K562 (cell line): ENCODE data around the gene KLC1. TPM values are rescaled to one million over a fixed set of nuclear protein-coding genes. Genes with fewer than 3 reads are reported as not detected.
A peak's percentile ranks its signal among the peaks of the same experiment; 100 is the strongest.

Experiments used
- BCOR ChIP-seq: fragments of 450-650 bp; IDR thresholded peaks from 2 replicates; pipeline ENCODE4 v1.6.1; 2016
- DMBX1 ChIP-seq: fragments of 250-450 bp; sonication (Bioruptor Pico); IDR thresholded peaks from 2 replicates; pipeline ENCODE4 v1.8.0; 2022; ENCODE audit warnings: inconsistent platforms, mild to moderate bottlenecking, moderate library complexity, borderline replicate concordance
- HIVEP1 ChIP-seq: fragments of 250-450 bp; sonication (Bioruptor Pico); IDR thresholded peaks from 2 replicates; pipeline ENCODE4 v1.4.0; 2020; ENCODE audit warnings: mild to moderate bottlenecking
- JUNB ChIP-seq: fragments of 450-650 bp; formaldehyde crosslinking; conservative IDR thresholded peaks from 2 replicates; pipeline ENCODE4 v1.4.0; 2020; ENCODE audit warnings: mild to moderate bottlenecking
- MCM5 ChIP-seq: fragments of 450-650 bp; IDR thresholded peaks from 2 replicates; pipeline ENCODE4 v1.6.1; 2016; ENCODE audit warnings: low read depth
- MTF1 ChIP-seq: fragments of 250-450 bp; sonication (Bioruptor Pico); IDR thresholded peaks from 2 replicates; pipeline ENCODE4 v1.9.0; 2021; ENCODE audit warnings: moderate library complexity, mild to moderate bottlenecking, inconsistent platforms, borderline replicate concordance
- NELFE ChIP-seq: IDR thresholded peaks from 2 replicates; pipeline ENCODE4 v1.6.1; 2011; ENCODE audit warnings: mild to moderate bottlenecking; ENCODE audit not compliant: insufficient read depth, insufficient read length
- RCOR1 ChIP-seq, 2 experiments: IDR thresholded peaks; 2 replicates each; pipeline ENCODE4 v1.6.1; 2012; ENCODE audit warnings: low read depth in 2 of 2, low read length in 2 of 2, borderline replicate concordance in 1 of 2, improper control_type of control experiment in 1 of 2
- SRSF9 ChIP-seq: fragments of 200-400 bp; formaldehyde crosslinking; IDR thresholded peaks from 2 replicates; pipeline ENCODE4 v1.6.1; 2017; ENCODE audit warnings: low read depth, low read length, borderline replicate concordance
- TAF1 ChIP-seq: IDR thresholded peaks from 2 replicates; pipeline ENCODE4 v1.6.1; 2011; ENCODE audit warnings: mild to moderate bottlenecking, low read length, moderate library complexity; ENCODE audit not compliant: insufficient read depth, control insufficient read depth, severe bottlenecking; ENCODE audit errors: extremely low read depth
- U2AF2 ChIP-seq: fragments of 200-400 bp; formaldehyde crosslinking; optimal IDR thresholded peaks from 2 replicates; pipeline ENCODE3; 2017; ENCODE audit warnings: low read depth, mild to moderate bottlenecking, low read length
- XRCC5 ChIP-seq: fragments of 200-400 bp; formaldehyde crosslinking; IDR thresholded peaks from 2 replicates; pipeline ENCODE4 v1.6.1; 2017; ENCODE audit warnings: low read depth, mild to moderate bottlenecking, low read length
- ZBTB1 ChIP-seq: sonication (generic); formaldehyde crosslinking; IDR thresholded peaks from 2 replicates; pipeline ENCODE4 v1.8.1; 2023; ENCODE audit warnings: missing genetic modification reagents, low read depth, mild to moderate bottlenecking, borderline replicate concordance
- ZBTB7A ChIP-seq: IDR thresholded peaks from 2 replicates; pipeline ENCODE4 v1.6.1; 2011; ENCODE audit warnings: low read depth, mild to moderate bottlenecking, low read length, moderate library complexity, borderline replicate concordance; ENCODE audit not compliant: control insufficient read depth
- ZFP36 ChIP-seq: fragments of 150-350 bp; IDR thresholded peaks from 2 replicates; pipeline ENCODE4 v1.6.1; 2018; ENCODE audit warnings: low read length, low read depth; ENCODE audit not compliant: partially characterized antibody
- ZFX ChIP-seq: sonication (generic); formaldehyde crosslinking; IDR thresholded peaks from 2 replicates; pipeline ENCODE4 v1.8.0; 2022; ENCODE audit warnings: mild to moderate bottlenecking, missing genetic modification reagents, moderate library complexity
- ZNF644 ChIP-seq: fragments of 200-800 bp; sonication (Bioruptor generic); IDR thresholded peaks from 2 replicates; pipeline ENCODE4 v1.6.1; 2016; ENCODE audit warnings: low read depth, missing genetic modification characterization, missing compliant biosample characterization
- polyA plus RNA-seq, 8 experiments: library from polyadenylated mRNA; depleted of rRNA in 4 of 8; stranded (reverse) in 5 of 8; unstranded in 3 of 8; fragments of >200 nt; fragmentation: Nextera tagmentation in 2 of 8; fragmentation: Illumina TruSeq in 1 of 8; extraction: Ambion mirVana in 2 of 8; extraction: Trizol in 1 of 8; gene quantifications; 2 replicates each; pipeline versions ENCODE4 v1.2.1 to v1.2.3, GENCODE V29; 2011 to 2014; ENCODE audit warnings: inconsistent platforms in 1 of 8, missing spikeins in 1 of 8
- total RNA-seq, 7 experiments: library from RNA; depleted of rRNA in 6 of 7; stranded (reverse); fragments of >200 nt in 6 of 7; fragmentation: Illumina TruSeq in 2 of 7; extraction: Trizol in 2 of 7; gene quantifications; 2 replicates each; pipeline versions ENCODE4 v1.2.1 to v1.2.3, GENCODE V29; 2011 to 2021; ENCODE audit warnings: low replicate concordance in 1 of 7
- TF ChIP-seq, protein P1 (sequence below): fragments of 250-450 bp; sonication (Bioruptor Pico); IDR thresholded peaks from 2 replicates; pipeline ENCODE4 v1.8.0; 2022; ENCODE audit warnings: inconsistent platforms, mild to moderate bottlenecking, moderate library complexity, borderline replicate concordance
- TF ChIP-seq, protein P2 (sequence below), 2 experiments: fragments of 150-350 bp in 1 of 2; IDR thresholded peaks; 2 replicates each; pipeline ENCODE4 v1.6.1; 2012 to 2016; ENCODE audit warnings: low read depth in 2 of 2, low read length in 2 of 2, mild to moderate bottlenecking in 1 of 2, moderate library complexity in 1 of 2
- TF ChIP-seq, protein P3 (sequence below): sonication (generic); formaldehyde crosslinking; IDR thresholded peaks from 2 replicates; pipeline ENCODE4 v1.8.1; 2023; ENCODE audit warnings: mild to moderate bottlenecking, missing genetic modification reagents

The KLC1 gene
- total and polyA plus RNA-seq, 9 of the 15 experiments (the other 6 are each of a cell fraction or from before 2014, with no cell fraction given): 4.9 to 134 (median 54.8) TPM

DNA sequence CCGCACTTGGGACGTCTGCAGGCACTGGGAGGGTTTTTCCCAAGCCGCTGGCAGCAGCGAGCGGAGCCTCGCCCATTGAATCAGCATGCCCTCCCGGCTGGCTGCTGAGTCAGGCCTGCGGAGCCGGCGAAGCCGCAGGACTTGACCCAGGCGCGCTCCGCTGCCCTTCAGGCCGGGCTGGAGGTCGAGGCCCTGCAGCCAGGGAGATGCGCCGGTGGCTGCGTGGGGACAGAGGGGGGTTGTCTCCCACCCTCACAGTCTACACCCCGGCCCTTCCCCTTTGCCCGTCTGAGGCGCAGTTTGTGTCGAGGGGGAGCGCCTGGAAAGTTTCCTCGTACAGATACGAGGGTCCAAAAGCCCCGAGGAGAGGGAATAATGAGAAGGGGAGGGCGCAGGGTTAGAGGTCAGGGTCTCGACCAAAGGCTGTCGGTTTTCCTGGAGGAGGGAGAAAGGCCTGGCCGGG, 759 bp upstream of the KLC1 start (continued):
- TF ChIP-seq, protein P1, sequence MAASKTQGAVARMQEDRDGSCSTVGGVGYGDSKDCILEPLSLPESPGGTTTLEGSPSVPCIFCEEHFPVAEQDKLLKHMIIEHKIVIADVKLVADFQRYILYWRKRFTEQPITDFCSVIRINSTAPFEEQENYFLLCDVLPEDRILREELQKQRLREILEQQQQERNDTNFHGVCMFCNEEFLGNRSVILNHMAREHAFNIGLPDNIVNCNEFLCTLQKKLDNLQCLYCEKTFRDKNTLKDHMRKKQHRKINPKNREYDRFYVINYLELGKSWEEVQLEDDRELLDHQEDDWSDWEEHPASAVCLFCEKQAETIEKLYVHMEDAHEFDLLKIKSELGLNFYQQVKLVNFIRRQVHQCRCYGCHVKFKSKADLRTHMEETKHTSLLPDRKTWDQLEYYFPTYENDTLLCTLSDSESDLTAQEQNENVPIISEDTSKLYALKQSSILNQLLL (CRISPR knock-in tag): no peak
- peak; percentile 70 for TF ChIP-seq ZNF644 (tag)
- TF ChIP-seq, protein P2, sequence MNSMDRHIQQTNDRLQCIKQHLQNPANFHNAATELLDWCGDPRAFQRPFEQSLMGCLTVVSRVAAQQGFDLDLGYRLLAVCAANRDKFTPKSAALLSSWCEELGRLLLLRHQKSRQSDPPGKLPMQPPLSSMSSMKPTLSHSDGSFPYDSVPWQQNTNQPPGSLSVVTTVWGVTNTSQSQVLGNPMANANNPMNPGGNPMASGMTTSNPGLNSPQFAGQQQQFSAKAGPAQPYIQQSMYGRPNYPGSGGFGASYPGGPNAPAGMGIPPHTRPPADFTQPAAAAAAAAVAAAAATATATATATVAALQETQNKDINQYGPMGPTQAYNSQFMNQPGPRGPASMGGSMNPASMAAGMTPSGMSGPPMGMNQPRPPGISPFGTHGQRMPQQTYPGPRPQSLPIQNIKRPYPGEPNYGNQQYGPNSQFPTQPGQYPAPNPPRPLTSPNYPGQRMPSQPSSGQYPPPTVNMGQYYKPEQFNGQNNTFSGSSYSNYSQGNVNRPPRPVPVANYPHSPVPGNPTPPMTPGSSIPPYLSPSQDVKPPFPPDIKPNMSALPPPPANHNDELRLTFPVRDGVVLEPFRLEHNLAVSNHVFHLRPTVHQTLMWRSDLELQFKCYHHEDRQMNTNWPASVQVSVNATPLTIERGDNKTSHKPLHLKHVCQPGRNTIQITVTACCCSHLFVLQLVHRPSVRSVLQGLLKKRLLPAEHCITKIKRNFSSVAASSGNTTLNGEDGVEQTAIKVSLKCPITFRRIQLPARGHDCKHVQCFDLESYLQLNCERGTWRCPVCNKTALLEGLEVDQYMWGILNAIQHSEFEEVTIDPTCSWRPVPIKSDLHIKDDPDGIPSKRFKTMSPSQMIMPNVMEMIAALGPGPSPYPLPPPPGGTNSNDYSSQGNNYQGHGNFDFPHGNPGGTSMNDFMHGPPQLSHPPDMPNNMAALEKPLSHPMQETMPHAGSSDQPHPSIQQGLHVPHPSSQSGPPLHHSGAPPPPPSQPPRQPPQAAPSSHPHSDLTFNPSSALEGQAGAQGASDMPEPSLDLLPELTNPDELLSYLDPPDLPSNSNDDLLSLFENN (IDR thresholded peaks at IDR 0.05; ENCODE audit: low read depth in 2 of 2, low read length in 2 of 2): no peak
- TF ChIP-seq, protein P3, sequence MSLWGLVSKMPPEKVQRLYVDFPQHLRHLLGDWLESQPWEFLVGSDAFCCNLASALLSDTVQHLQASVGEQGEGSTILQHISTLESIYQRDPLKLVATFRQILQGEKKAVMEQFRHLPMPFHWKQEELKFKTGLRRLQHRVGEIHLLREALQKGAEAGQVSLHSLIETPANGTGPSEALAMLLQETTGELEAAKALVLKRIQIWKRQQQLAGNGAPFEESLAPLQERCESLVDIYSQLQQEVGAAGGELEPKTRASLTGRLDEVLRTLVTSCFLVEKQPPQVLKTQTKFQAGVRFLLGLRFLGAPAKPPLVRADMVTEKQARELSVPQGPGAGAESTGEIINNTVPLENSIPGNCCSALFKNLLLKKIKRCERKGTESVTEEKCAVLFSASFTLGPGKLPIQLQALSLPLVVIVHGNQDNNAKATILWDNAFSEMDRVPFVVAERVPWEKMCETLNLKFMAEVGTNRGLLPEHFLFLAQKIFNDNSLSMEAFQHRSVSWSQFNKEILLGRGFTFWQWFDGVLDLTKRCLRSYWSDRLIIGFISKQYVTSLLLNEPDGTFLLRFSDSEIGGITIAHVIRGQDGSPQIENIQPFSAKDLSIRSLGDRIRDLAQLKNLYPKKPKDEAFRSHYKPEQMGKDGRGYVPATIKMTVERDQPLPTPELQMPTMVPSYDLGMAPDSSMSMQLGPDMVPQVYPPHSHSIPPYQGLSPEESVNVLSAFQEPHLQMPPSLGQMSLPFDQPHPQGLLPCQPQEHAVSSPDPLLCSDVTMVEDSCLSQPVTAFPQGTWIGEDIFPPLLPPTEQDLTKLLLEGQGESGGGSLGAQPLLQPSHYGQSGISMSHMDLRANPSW: 0 out of 2 replicates have a peak, but pooled peaks have one; percentile 47
- peak; percentile 51; the same call in 1 of the 2 replicates for TF ChIP-seq ZBTB7A
- TF ChIP-seq BCOR: peak; percentile 28; the same call in 1 of the 2 replicates
- no peak for TF ChIP-seq MCM5
- 0 out of 4 replicates have a peak, but pooled peaks of 1 of the 2 experiments have one; percentile 6 for TF ChIP-seq RCOR1 (IDR thresholded peaks at IDR 0.05; ENCODE audit: borderline replicate concordance in 1 of 2, low read depth in 2 of 2, low read length in 2 of 2)
- TF ChIP-seq DMBX1: 0 out of 2 replicates have a peak, but pooled peaks have one; percentile 28
- TF ChIP-seq XRCC5: no peak
- peak; percentile 57 for TF ChIP-seq TAF1
- no peak for TF ChIP-seq MTF1 (CRISPR knock-in tag)
- no peak for TF ChIP-seq ZBTB1 (CRISPR knock-in tag)
- no peak for TF ChIP-seq ZFP36
- no peak for TF ChIP-seq U2AF2
- no peak for TF ChIP-seq NELFE
- TF ChIP-seq HIVEP1 (CRISPR knock-in tag): no peak
- no peak for TF ChIP-seq SRSF9
- peak; percentile 93; the same call in 1 of the 2 replicates for TF ChIP-seq ZFX (CRISPR knock-in tag)
- TF ChIP-seq JUNB (CRISPR knock-in tag): no peak
